Suprapubic skin (tissue), 4 donors: ENCODE data around the gene DCBLD1. TPM values are rescaled to one million over a fixed set of nuclear protein-coding genes. Genes with fewer than 3 reads are reported as not detected.

Source experiments
- DNase-seq, 2 donors: peaks; one replicate each; pipeline ENCODE4 v3.0.0-alpha.2; 2019; ENCODE audit warnings: low spot score in 2 of 2
- H3K27ac ChIP-seq: fragments of 200-600 bp; sonication (generic); one replicate; pipeline ENCODE4 v1.5.1; 2019
- H3K27me3 ChIP-seq: fragments of 200-600 bp; sonication (generic); one replicate; pipeline ENCODE4 v1.5.1; 2019
- H3K36me3 ChIP-seq: fragments of 200-600 bp; sonication (generic); one replicate; pipeline ENCODE4 v1.5.1; 2019
- H3K4me1 ChIP-seq: fragments of 200-600 bp; sonication (generic); one replicate; pipeline ENCODE4 v1.5.1; 2019
- H3K4me3 ChIP-seq: fragments of 200-600 bp; sonication (generic); one replicate; pipeline ENCODE4 v1.5.1; 2019; ENCODE audit warnings: mild to moderate bottlenecking
- H3K9me3 ChIP-seq: fragments of 200-600 bp; sonication (generic); one replicate; pipeline ENCODE4 v1.5.1; 2019
- CTCF ChIP-seq, 2 donors: fragments of 200-600 bp in 1 of 2; fragments of 450-650 bp in 1 of 2; sonication (generic) in 1 of 2; IDR thresholded peaks; one replicate each; pipeline ENCODE4 v1.5.1; 2016 to 2019; ENCODE audit warnings: antibody characterized with exemption in 2 of 2, mild to moderate bottlenecking in 1 of 2, moderate library complexity in 1 of 2
- EP300 ChIP-seq: sonication (generic); formaldehyde crosslinking; IDR thresholded peaks from one replicate; pipeline ENCODE4 v1.6.1; 2017; ENCODE audit warnings: antibody characterized with exemption
- POLR2A ChIP-seq, 2 donors: fragments of 450-650 bp; IDR thresholded peaks; one replicate each; pipeline ENCODE4 v1.6.1; 2017; ENCODE audit warnings: antibody characterized with exemption in 2 of 2, mild to moderate bottlenecking in 2 of 2, moderate library complexity in 2 of 2
- POLR2AphosphoS5 ChIP-seq, 3 donors: sonication (generic); formaldehyde crosslinking; IDR thresholded peaks; one replicate each; pipeline ENCODE4 v1.6.1; 2017; ENCODE audit warnings: antibody characterized with exemption in 3 of 3
- WGBS: methylation state at CpG from one replicate; pipeline ENCODE4 v1.1.5; 2018; 5-methylcytosine and 5-hydroxymethylcytosine counted together
- total RNA-seq, 4 donors: library from RNA; depleted of rRNA; stranded (reverse); fragments of >200 nt; gene quantifications; one replicate each; pipeline ENCODE4 v1.1.0, GENCODE V29; 2016

The DCBLD1 gene
- total RNA-seq, 4 donors from 2014 or later, result 3.6 to 15.7 (median 4.9) TPM

- Histone ChIP-seq H3K4me3 (no peak overlapping the region), H3K27ac (no peak overlapping the region), H3K36me3 (no peaks in the 10 kb centered on the region), H3K27me3 (no peaks in the 10 kb centered on the region), H3K9me3 (no peaks in the 10 kb centered on the region), H3K4me1 (peaks cover 32% of the 10 kb centered on the region)
- no peak for DNase-seq
- 52% methylated on average over 2 of the region's 2 CpGs for WGBS
- TF ChIP-seq EP300 (no peak), POLR2A (IDR thresholded peaks at IDR 0.05) (no peak), POLR2AphosphoS5 (IDR thresholded peaks at IDR 0.05) (no peak)
These were observed 15.7 kb downstream of the DCBLD1 start for GRCh38 chr6:117498159-117498558.

- Histone ChIP-seq H3K4me3 (no peak overlapping the region), H3K27me3 (no peaks in the 10 kb centered on the region), H3K9me3 (no peaks in the 10 kb centered on the region), H3K36me3 (no peaks in the 10 kb centered on the region), H3K27ac (no peak overlapping the region), H3K4me1 (peaks cover 5% of the 10 kb centered on the region)
- TF ChIP-seq POLR2A (IDR thresholded peaks at IDR 0.05) (no peak), POLR2AphosphoS5 (IDR thresholded peaks at IDR 0.05) (no peak), CTCF (IDR thresholded peaks at IDR 0.05) (no peak), EP300 (no peak)
- no peak for DNase-seq
- WGBS, result 72% methylated on average over 2 of the region's 2 CpGs
These were observed 19.2 kb downstream of the DCBLD1 start for GRCh38 chr6:117501722-117502121.

GRCh38 chr6:117502580-117502979, 20.1 kb downstream of the DCBLD1 start:
- Histone ChIP-seq H3K4me1 (no peaks in the 10 kb centered on the region), H3K27ac (no peak overlapping the region), H3K9me3 (no peaks in the 10 kb centered on the region), H3K4me3 (no peak overlapping the region), H3K27me3 (no peaks in the 10 kb centered on the region), H3K36me3 (no peaks in the 10 kb centered on the region)
- TF ChIP-seq POLR2AphosphoS5 (IDR thresholded peaks at IDR 0.05) (no peak), EP300 (no peak), CTCF (IDR thresholded peaks at IDR 0.05) (no peak), POLR2A (IDR thresholded peaks at IDR 0.05) (no peak)
- WGBS, result 97% methylated on average over 1 of the region's 1 CpG
- DNase-seq, result no peak

- no peaks in the 10 kb centered on the region for H3K9me3 ChIP-seq
- no peak overlapping the region for H3K27ac ChIP-seq
- no peak overlapping the region for H3K4me3 ChIP-seq
- TF ChIP-seq CTCF (IDR thresholded peaks at IDR 0.05) (no peak), POLR2AphosphoS5 (IDR thresholded peaks at IDR 0.05) (no peak), POLR2A (IDR thresholded peaks at IDR 0.05) (no peak), EP300 (no peak)
- no peaks in the 10 kb centered on the region for H3K36me3 ChIP-seq
- DNase-seq, result no peak
- WGBS, result 33% methylated on average over 2 of the region's 2 CpGs
- no peaks in the 10 kb centered on the region for H3K27me3 ChIP-seq
- H3K4me1 ChIP-seq, result no peaks in the 10 kb centered on the region
These were observed 20.7 kb downstream of the DCBLD1 start for GRCh38 chr6:117503211-117503610.

- H3K27me3 ChIP-seq, result no peaks in the 10 kb centered on the region
- TF ChIP-seq POLR2AphosphoS5 (IDR thresholded peaks at IDR 0.05), result no peak
- TF ChIP-seq CTCF (IDR thresholded peaks at IDR 0.05), result no peak
- no peak for TF ChIP-seq POLR2A (IDR thresholded peaks at IDR 0.05)
- no peak for TF ChIP-seq EP300
- WGBS, result 91% methylated on average over 7 of the region's 7 CpGs
These were observed 22.1 kb downstream of the DCBLD1 start for GRCh38 chr6:117504478-117505144.

GRCh38 chr6:117505311-117505710, 22.8 kb downstream of the DCBLD1 start:
- no peaks in the 10 kb centered on the region for H3K27me3 ChIP-seq
- 74% methylated on average over 4 of the region's 4 CpGs for WGBS
- no peaks in the 10 kb centered on the region for H3K36me3 ChIP-seq

More at GRCh38 chr6:117504478-117505144, 22.1 kb downstream of the DCBLD1 start:
- no peaks in the 10 kb centered on the region for H3K9me3 ChIP-seq
- H3K36me3 ChIP-seq, result no peaks in the 10 kb centered on the region
- no peak overlapping the region for H3K27ac ChIP-seq
- DNase-seq, result no peak
- no peaks in the 10 kb centered on the region for H3K4me1 ChIP-seq
- no peak overlapping the region for H3K4me3 ChIP-seq

More at GRCh38 chr6:117505311-117505710, 22.8 kb downstream of the DCBLD1 start:
- DNase-seq, result no peak
- no peak overlapping the region for H3K4me3 ChIP-seq
- no peaks in the 10 kb centered on the region for H3K9me3 ChIP-seq
- H3K4me1 ChIP-seq, result no peaks in the 10 kb centered on the region
- no peak for TF ChIP-seq CTCF (IDR thresholded peaks at IDR 0.05)
- TF ChIP-seq POLR2AphosphoS5 (IDR thresholded peaks at IDR 0.05), result no peak
- TF ChIP-seq EP300, result no peak
- no peak overlapping the region for H3K27ac ChIP-seq
